ENCODE measurements around the gene S100PBP.

DNA sequence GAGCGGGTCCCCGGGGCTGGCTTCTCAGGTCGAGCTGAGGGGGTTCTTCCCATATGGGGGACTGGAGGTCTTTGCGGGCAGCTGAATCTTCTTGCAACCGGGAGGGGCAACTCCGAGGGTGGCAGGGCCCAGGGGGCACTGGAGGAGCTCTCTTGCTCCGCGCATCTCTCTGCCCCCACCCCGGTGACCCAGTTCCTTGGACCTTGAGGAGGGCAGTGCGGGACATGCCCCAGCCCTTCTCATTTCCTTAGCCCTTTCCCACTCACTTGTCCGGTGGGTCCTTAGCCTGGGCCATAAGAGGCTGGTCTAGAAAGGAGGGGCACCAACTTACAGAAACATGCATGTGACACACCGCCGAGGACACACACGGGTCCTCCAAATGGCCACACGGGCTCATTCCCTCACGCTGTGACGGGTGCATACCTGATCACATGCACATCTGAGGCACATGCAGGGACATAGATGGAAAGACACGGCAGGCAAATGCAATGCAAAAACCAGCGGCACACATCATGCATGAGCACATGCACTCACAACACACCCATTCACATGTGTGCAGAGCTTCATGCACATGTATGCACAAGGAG, 69.5 kb downstream of the S100PBP start:
- TF ChIP-seq, protein P1, sequence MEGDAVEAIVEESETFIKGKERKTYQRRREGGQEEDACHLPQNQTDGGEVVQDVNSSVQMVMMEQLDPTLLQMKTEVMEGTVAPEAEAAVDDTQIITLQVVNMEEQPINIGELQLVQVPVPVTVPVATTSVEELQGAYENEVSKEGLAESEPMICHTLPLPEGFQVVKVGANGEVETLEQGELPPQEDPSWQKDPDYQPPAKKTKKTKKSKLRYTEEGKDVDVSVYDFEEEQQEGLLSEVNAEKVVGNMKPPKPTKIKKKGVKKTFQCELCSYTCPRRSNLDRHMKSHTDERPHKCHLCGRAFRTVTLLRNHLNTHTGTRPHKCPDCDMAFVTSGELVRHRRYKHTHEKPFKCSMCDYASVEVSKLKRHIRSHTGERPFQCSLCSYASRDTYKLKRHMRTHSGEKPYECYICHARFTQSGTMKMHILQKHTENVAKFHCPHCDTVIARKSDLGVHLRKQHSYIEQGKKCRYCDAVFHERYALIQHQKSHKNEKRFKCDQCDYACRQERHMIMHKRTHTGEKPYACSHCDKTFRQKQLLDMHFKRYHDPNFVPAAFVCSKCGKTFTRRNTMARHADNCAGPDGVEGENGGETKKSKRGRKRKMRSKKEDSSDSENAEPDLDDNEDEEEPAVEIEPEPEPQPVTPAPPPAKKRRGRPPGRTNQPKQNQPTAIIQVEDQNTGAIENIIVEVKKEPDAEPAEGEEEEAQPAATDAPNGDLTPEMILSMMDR (IDR thresholded peaks at IDR 0.05), result no peak
- TF ChIP-seq POLR2A (IDR thresholded peaks at IDR 0.05) (no peak), POLR2AphosphoS5 (IDR thresholded peaks at IDR 0.05) (no peak), EP300 (IDR thresholded peaks at IDR 0.05) (no peak)

All from stomach (tissue), 4 donors.